Daoy (cell line): ENCODE data around the gene ASMTL. TPM values are rescaled to one million over a fixed set of nuclear protein-coding genes. Genes with fewer than 3 reads are reported as not detected.
"Not testable (repeated sequence)": the region's sequence is repeated elsewhere in the genome, so short reads cannot be mapped to it uniquely, and the experiment has no call there.

Experiments
- DNase-seq: peaks from one replicate; pipeline ENCODE4 v3.0.0-alpha.2; 2015; ENCODE audit warnings: low read depth
- total RNA-seq: library from RNA; depleted of rRNA; stranded (reverse); fragments of >200 nt; shearing (Covaris generic); gene quantifications from 2 replicates; pipeline ENCODE4 v1.2.3, GENCODE V29; 2014; rRNA removed

The ASMTL gene
- total RNA-seq: 0.74 and 2.3 TPM in 2 replicates

- DNase-seq: peak; percentile 96
Observed at GRCh38 chrX:1452516-1453394, at the start of gene ASMTL. Gene ASMTL, minus strand, starts transcription at chrX:1452909. Its CDS starts 69 bp downstream, at chrX:1452840.

GRCh38 chrX:1502241-1502640 lies 49.5 kb upstream of the ASMTL start:
- DNase-seq: no peak

GRCh38 chrX:1500701-1501624 lies 48.3 kb upstream of the ASMTL start:
- peak; percentile 23 for DNase-seq

- DNase-seq: no peak
Observed at GRCh38 chrX:1496076-1496475, 43.4 kb upstream of the ASMTL start.

- no peak for DNase-seq
Observed at GRCh38 chrX:1493877-1494510, 41.3 kb upstream of the ASMTL start.

GRCh38 chrX:1493412-1493811 lies 40.7 kb upstream of the ASMTL start:
- no peak for DNase-seq

- DNase-seq: no peak
Observed at GRCh38 chrX:1492421-1493012, 39.8 kb upstream of the ASMTL start.

GRCh38 chrX:1491851-1492349 lies 39.2 kb upstream of the ASMTL start:
- peak; percentile 23 for DNase-seq

- DNase-seq: not testable (repeated sequence)
Observed at GRCh38 chrX:1491248-1491647, 38.5 kb upstream of the ASMTL start.

GRCh38 chrX:1490723-1491122 lies 38.0 kb upstream of the ASMTL start:
- not testable (repeated sequence) for DNase-seq

GRCh38 chrX:1489354-1489753 lies 36.6 kb upstream of the ASMTL start:
- not testable (repeated sequence) for DNase-seq

GRCh38 chrX:1488745-1489144 lies 36.0 kb upstream of the ASMTL start:
- no peak for DNase-seq

- no peak for DNase-seq
Observed at GRCh38 chrX:1488141-1488540, 35.4 kb upstream of the ASMTL start.

GRCh38 chrX:1487401-1487800 lies 34.7 kb upstream of the ASMTL start:
- DNase-seq: no peak

- DNase-seq: no peak
Observed at GRCh38 chrX:1486749-1487361, 34.1 kb upstream of the ASMTL start.

GRCh38 chrX:1486177-1486576 lies 33.5 kb upstream of the ASMTL start:
- no peak for DNase-seq

- no peak for DNase-seq
Observed at GRCh38 chrX:1485033-1485432, 32.3 kb upstream of the ASMTL start.

GRCh38 chrX:1484638-1485019 lies 31.9 kb upstream of the ASMTL start:
- no peak for DNase-seq

- DNase-seq: no peak
Observed at GRCh38 chrX:1483843-1484637, 31.3 kb upstream of the ASMTL start.

- not testable (repeated sequence) for DNase-seq
Observed at GRCh38 chrX:1482530-1482928, 29.8 kb upstream of the ASMTL start.
